Glomerular endothelial cell (primary cell): ENCODE measurements around the gene CCDC57. TPM values are rescaled to one million over a fixed set of nuclear protein-coding genes. Genes with fewer than 3 reads are reported as not detected.
"Not testable (repeated sequence)": the region's sequence is repeated elsewhere in the genome, so short reads cannot be mapped to it uniquely, and the experiment has no call there.

Experiments
- DNase-seq: peaks from one replicate; pipeline ENCODE4 v3.0.0-alpha.2; 2011; ENCODE audit warnings: low read depth, low spot score; ENCODE audit errors: extremely low read depth
- total RNA-seq: library from RNA; depleted of rRNA; stranded (reverse); fragments of >200 nt; gene quantifications from 2 replicates; pipeline ENCODE4 v1.2.3, GENCODE V29; 2015

CCDC57 gene
- total RNA-seq, 1 donor from 2014 or later, result 23.8 TPM

DNA sequence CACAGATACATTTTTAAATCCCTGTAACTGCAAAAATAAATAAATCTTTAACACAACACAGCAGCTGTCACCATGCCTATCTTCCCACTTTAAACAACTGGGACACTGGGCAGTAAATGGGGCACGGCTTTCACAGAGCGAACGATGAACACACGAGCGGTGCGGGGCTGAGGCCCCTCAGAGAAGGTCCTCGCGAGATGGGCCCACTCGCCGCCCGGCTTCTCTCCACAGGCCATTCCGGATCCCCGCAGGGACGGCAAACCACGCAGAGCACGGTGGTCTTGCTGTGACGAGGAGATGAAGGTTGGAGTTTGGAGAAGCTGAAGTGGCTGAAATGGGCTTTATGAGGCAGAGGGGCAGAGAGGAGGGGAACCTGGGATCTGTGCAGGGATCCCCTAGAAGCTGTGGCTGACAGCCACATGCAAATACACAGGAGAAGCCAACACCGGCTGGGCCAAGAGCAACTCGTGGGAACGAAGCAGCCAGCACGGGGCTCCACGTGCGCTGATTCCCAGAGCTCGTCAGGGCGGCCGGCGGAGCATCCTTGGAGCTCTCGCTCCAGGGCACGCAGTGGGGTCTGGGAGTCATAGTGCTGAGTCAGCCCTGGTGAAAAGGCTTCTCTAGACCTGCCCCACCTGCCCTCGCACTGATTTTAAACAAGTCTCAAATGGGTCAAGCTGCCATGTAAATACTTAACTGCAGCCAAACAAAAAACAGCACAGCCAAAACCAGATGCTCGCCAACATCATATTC, 31.7 kb downstream of the CCDC57 start:
- no peak for DNase-seq

DNA sequence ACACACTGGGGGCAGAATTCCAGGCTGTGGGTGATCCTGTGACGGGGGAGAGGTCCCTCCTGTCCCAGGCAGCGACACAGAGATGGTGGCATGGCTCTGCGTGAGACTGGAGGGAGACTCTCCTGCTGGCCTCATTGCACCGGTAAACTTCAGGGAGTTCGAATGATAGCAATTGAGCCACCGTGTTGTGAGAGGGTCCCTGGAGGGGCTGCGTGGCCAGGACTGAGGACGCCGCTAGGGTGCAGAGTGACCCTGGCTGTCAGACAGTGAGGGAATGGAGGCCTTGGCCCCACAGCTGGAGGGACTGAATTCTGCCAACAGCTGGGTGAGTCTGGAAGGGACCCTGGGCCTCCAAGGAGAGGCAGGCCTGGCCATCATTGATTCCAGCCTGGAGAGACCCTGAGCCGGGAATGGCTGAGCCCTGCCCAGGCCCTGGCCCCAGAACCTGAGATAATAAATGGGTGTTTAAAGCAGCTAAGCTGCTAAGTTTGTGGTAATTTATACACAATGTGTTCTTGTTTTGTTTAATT, 32.6 kb downstream of the CCDC57 start:
- no peak for DNase-seq

DNA sequence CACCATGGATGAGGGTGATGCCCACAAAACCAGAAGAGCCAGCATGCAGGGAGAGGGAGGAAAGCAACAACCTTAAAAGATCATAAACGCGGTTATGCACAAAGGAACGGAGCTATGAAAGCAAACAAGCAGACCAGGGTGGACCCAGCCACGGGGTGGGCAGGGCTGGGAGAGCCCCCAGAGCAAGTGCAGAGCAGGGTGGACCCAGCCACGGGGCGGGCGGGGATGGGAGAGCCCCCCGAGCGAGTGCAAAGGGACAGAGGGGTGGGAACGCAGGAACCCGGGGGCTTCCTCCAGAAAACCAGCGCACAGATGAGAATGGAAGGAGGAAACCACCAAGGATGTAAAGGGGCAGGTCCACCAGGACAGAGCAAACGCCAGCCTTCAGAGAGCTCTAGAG, 33.2 kb downstream of the CCDC57 start:
- DNase-seq, result no peak

DNA sequence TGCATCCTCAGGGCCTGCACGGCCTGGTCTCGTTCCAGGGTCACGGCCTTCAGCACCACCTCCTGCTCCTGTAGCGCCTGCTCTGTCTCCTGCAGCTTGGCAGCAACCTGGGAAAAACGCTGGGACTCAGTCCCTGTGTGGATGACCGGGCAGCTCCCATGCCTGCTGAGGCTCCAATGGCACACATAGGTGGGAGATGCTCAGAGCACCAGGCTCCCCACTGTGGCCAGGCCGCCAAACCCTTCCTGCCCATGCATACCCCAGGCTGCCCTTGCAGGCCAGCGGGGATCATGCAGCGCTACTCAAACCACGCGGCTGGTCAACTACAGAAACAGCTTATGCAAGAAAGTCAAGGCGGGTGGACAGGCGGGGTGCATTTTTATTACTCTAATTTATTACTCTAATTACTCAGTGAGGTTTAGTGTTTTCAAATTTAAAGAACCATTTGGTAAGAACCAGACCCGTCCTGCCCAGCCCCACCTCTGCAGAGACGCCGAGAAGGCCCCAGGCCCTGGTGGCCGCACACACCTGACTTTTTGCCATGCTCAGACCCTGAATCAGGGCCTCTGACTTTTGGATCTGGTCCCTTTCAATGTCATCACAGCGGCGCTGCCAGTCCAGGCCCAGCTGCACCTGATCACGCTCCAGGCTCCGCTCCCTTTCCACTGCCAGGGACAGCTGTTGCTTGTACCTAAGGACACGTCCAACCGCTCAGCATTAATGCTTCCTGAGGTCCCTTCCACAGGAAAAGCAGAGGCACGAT, 34.0 kb downstream of the CCDC57 start:
- DNase-seq, result no peak

DNA sequence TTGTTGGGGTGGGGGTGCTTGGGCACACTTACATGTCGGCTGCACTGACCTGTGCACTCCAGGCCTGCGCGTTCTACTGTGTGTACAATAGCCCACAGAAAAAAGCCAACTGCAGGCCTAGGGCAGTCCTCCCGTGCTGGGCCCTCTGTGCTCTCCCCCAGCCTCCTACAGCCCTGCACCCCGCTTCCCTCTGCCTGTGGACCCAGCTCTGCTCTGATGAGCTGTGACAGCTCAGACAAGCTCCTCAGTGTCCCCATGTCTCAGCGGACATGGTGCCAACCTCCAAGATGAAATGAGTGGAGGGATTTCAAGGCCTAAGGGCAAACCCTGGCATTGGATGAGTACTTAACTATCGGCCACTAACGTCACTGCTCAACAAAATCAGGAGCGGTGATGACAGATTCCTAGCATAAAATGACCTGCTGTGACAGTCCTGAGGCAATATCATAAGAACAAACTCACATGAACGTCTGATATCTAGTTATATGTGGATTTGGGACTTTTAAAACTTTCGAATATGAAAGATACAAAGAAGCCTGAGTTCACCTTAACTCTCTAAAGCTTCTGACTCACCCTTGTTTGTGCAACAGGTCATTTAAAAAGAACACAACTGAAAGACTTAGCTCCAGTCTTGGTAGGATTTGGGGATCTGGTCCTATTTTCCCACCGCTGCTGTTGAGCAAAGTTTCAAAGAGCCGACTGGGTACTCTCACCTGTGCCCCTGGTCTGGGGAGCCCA, 34.7 kb downstream of the CCDC57 start:
- DNase-seq, result no peak

DNA sequence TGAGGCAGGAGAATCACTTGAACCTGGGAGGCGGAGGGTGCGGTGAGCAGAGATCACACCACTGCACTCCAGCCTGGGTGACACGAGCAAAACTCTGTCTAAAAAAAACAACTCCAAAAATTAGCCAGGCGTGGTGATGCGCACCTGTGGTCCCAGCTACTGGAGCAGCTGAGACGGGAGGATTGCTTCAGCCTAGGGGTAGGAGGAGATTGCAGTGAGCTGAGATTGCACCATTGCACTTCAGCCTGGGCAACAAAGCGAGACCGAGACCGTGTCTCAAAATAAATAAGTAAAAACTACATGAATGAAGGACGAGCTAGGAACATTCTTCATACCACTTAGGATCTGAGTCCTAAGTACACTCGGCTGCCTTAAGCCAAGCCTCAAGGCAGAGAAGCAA, 35.4 kb downstream of the CCDC57 start:
- DNase-seq, result no peak

- DNase-seq, result no peak
These were observed 36.7 kb downstream of the CCDC57 start for GRCh38 chr17:82175951-82176350.

- DNase-seq, result no peak
These were observed 37.4 kb downstream of the CCDC57 start for GRCh38 chr17:82175201-82175600.

DNA sequence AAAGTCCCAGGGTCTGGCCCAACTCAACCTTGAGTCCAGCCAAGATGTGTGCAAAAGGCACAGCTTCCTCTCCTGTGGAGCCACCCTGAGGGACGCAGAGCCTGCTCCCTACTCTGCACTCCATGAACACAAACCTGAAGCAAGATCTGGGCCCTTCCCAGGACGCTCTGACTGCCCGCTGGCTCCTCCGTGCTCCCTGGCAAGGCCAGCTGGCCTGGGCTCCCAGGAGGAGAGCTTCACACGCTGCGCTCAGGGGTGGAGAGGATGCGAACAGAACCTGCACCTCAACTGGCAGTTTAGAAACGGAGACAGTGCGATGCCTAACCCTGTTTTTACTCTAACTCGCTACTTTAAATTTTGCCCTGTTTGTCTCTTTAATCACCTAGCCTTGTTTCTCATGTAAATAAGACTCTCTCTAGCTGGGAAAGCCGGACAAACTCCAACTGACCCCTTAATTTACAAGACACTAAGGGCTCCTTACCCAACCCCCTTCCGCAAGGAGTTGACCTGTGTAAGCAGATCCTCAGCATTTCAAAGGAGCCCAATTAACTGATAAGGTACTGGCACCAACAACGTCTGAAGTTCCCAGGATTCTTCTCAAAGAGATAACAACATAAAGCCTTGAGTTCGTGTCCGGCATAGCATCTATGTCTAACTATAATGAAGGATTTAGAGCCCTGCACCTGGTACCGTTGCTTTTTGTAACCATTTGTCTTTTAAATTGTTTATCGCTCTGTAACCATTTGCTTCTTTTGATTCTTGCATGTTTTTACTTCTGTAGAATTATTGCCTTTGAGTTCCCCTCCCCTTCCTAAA, 38.4 kb downstream of the CCDC57 start:
- DNase-seq, result not testable (repeated sequence)

- no peak for DNase-seq
These were observed 39.1 kb downstream of the CCDC57 start for GRCh38 chr17:82173351-82174041.

DNA sequence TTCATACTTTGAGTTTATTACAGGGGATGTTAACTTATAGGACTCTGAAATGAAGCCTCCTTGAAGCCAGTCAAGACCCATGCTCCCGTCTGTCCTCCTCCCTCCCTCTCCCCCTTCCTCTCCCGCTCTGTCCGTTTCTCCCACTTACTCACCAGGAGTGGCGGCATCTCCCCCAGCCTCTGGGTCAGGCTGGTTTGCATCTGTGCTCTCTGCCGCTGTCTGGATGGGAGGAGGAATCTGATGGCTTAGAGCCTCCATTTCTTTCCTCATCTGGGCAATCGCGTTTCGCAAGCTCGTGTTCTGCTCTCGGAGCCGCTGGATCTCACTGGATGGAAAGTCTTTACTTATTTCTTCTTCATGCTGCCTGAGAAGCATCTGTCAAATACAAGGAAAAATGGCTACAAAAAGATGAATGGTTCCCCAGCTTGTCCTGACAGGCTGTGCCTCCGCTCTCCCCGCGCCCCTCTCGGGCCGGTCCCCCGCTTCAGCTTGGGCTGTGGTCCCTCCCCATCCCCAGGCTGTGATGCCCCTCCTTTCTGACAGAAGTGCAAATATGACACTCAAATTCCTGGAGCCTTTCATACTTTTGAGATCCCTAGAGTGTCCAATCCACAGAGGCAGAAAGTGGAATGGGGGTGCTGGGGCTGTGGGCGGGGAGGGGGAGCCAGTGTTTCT, 40.0 kb downstream of the CCDC57 start:
- no peak for DNase-seq

DNA sequence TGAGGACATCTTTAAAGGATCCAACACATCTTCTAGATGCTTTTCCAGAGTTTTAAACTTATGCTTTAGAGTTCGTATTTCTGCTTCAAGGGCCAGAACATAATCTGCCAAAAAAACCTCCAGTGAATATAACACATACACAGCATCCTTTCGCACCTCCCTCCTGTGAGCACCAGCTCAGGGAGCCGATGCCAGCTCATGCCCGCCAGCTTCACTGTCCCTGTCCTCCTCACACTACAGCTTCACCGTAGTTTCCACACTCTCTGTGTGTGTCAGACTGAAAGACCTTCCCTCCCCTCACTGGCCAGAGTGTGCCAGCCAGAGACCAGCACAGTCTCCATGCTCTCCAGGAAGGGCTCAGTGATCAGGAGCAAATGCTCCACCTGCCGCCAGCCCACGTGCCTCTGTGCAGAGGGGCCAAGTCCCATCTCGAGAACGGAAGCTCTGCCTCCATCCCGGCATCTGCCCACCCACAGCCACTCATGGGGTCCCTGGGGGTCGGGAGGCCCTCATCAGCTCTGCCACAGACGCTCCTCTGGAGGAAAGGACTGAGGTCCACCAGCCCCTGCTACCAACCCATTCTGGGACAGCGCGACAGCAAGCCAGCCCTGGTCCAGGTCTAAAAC, 40.8 kb downstream of the CCDC57 start:
- no peak for DNase-seq

- DNase-seq, result no peak
These were observed 42.2 kb downstream of the CCDC57 start for GRCh38 chr17:82170412-82170961.

DNA sequence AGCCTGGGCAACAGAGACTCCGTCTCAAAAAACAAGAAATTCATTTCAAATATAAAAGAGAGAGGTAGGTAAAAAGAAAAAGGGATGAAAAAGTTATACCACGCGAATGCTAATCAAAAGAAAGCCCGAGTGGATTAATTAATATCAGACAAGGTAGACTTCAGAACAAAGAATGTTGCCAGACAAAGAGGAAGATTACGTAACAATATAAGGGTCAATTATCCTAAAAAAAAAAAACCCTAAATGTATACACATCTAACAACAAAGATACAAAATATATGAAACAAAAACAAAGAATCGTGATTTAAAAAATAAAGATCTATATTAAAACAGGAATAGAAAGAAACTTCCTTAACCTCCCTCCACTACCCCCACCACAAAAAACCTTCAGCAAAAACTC, 44.1 kb downstream of the CCDC57 start:
- no peak for DNase-seq

GRCh38 chr17:82167028-82167427, 45.6 kb downstream of the CCDC57 start:
- DNase-seq, result no peak

DNA sequence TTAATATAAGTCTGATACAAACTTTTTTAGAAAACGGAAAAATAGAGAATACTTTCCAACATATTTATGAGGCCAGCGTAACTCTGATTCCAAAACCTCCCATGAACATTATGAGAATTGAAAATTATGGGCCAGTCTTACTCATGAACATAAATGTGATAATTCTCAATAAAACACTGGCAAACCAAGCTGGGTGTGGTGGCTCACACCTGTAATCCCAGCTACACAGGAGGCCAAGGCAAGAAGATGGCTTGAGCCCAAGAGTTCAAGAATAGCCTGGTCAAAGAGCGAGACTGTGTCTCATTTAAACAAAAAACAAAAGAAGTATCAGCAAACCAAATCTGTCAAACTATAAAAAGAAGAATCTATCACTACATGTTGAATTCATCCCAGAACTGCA, 47.8 kb downstream of the CCDC57 start:
- DNase-seq, result no peak

DNA sequence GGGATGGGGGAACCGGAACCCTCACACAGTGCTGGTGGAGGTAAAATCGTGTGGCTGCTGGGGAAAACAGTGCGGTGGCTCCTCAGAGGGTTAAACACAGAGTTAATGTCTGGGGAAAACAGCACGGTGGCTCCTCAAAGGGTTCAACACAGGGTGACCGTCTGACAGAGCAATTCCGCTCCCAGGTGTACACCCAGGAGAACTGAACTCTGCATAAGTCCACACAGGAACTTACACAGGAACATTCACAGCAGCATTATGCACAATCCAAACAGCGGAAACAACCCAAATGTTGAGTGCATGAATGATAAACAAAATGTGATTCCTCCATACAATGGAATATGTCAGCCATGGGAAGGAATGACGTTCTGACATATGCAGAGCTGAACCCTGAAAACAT, 51.4 kb downstream of the CCDC57 start:
- DNase-seq, result no peak

DNA sequence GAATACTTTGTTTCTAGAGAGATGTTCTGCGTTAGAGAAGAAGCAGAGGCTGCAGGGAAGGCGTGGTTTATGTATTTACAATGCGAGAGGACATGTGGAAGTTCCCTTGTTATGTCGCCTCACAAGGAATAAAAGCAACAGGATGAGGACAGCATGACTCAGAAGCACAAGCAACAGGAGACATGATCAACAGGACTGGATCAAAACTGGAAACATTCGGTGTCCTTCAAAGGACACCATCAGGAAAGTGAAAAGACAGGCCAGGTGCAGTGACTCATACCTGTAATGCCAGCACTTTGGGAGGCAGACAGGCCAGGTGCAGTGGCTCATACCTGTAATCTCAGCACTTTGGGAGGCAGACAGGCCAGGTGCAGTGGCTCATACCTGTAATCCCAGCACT, 52.6 kb downstream of the CCDC57 start:
- no peak for DNase-seq

- no peak for DNase-seq
These were observed 53.8 kb downstream of the CCDC57 start for GRCh38 chr17:82158825-82159224.
